Fibroblast of skin of back (primary cell): ENCODE measurements around the gene NRTN.

Experiments used
- DNase-seq: peaks from one replicate; pipeline ENCODE4 v3.0.0-alpha.2; 2013

Gene NRTN

GRCh38 chr19:5814852-5815246 is 10.0 kb downstream of the NRTN start:
- no peak for DNase-seq

GRCh38 chr19:5817218-5817617 is 12.4 kb downstream of the NRTN start:
- DNase-seq = no peak

- no peak for DNase-seq
Observed at GRCh38 chr19:5818594-5818993, 13.7 kb downstream of the NRTN start.

- no peak for DNase-seq
Observed at GRCh38 chr19:5820785-5821184, 15.9 kb downstream of the NRTN start.

GRCh38 chr19:5821521-5822180 is 16.8 kb downstream of the NRTN start:
- no peak for DNase-seq

- no peak for DNase-seq
Observed at GRCh38 chr19:5822181-5822844, 17.4 kb downstream of the NRTN start.

- no peak for DNase-seq
Observed at GRCh38 chr19:5823579-5824281, 18.9 kb downstream of the NRTN start.

- DNase-seq = no peak
Observed at GRCh38 chr19:5824751-5825150, 19.9 kb downstream of the NRTN start.

- no peak for DNase-seq
Observed at GRCh38 chr19:5825178-5825577, 20.3 kb downstream of the NRTN start.

- DNase-seq = peak; percentile 20
Observed at GRCh38 chr19:5826531-5827341, 21.9 kb downstream of the NRTN start.

GRCh38 chr19:5827342-5827890 is 22.5 kb downstream of the NRTN start:
- no peak for DNase-seq

- peak; percentile 73 for DNase-seq
Observed at GRCh38 chr19:5827891-5828660, 23.2 kb downstream of the NRTN start.

GRCh38 chr19:5828661-5829566 is 24.0 kb downstream of the NRTN start:
- no peak for DNase-seq

GRCh38 chr19:5829567-5830310 is 24.9 kb downstream of the NRTN start:
- DNase-seq = no peak

- no peak for DNase-seq
Observed at GRCh38 chr19:5831159-5831558, 26.3 kb downstream of the NRTN start.

GRCh38 chr19:5832061-5832460 is 27.2 kb downstream of the NRTN start:
- no peak for DNase-seq

GRCh38 chr19:5832527-5833216 is 27.8 kb downstream of the NRTN start:
- DNase-seq = no peak

- DNase-seq = no peak
Observed at GRCh38 chr19:5837761-5838352, 33.0 kb downstream of the NRTN start.
